GM12801 (cell line): ENCODE results near the gene SLC43A2.

Source experiments
- TF ChIP-seq, protein P1 (sequence below): IDR thresholded peaks from one replicate; pipeline ENCODE4 v1.5.1; 2011; ENCODE audit warnings: control low read depth; ENCODE audit not compliant: insufficient read length; ENCODE audit errors: extremely low read depth

SLC43A2 gene

GRCh38 chr17:1645207-1646171 is 16.9 kb upstream of the SLC43A2 start, which contains the start of gene SCARF1:
Gene SCARF1, minus strand, starts transcription at chr17:1645732. Its CDS starts 35 bp downstream, at chr17:1645697.
- TF ChIP-seq, protein P1, sequence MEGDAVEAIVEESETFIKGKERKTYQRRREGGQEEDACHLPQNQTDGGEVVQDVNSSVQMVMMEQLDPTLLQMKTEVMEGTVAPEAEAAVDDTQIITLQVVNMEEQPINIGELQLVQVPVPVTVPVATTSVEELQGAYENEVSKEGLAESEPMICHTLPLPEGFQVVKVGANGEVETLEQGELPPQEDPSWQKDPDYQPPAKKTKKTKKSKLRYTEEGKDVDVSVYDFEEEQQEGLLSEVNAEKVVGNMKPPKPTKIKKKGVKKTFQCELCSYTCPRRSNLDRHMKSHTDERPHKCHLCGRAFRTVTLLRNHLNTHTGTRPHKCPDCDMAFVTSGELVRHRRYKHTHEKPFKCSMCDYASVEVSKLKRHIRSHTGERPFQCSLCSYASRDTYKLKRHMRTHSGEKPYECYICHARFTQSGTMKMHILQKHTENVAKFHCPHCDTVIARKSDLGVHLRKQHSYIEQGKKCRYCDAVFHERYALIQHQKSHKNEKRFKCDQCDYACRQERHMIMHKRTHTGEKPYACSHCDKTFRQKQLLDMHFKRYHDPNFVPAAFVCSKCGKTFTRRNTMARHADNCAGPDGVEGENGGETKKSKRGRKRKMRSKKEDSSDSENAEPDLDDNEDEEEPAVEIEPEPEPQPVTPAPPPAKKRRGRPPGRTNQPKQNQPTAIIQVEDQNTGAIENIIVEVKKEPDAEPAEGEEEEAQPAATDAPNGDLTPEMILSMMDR: no peak

GRCh38 chr17:1644493-1645206 is 16.0 kb upstream of the SLC43A2 start:
- TF ChIP-seq, protein P1: no peak

- TF ChIP-seq, protein P1: no peak
Observed at GRCh38 chr17:1643999-1644492, 15.4 kb upstream of the SLC43A2 start.

GRCh38 chr17:1643293-1643998 is 14.8 kb upstream of the SLC43A2 start:
- TF ChIP-seq, protein P1: no peak

DNA sequence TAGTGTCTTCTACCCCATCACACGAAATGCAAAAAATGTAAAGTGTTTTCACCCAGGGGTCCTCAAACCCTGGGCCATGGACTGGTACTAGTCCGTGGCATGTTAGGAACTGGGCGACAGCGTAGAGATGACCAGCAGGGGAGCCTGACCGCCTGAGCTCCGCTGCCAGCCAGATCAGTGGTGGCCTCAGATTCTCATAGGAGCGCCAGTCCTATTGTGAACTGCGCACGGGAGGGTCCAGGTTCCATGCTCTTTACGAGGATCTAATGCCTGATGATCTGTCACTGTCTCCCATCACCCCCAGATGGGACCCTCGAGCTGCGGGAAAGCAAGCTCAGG is 12.4 kb upstream of the SLC43A2 start:
- TF ChIP-seq, protein P1: no peak

DNA sequence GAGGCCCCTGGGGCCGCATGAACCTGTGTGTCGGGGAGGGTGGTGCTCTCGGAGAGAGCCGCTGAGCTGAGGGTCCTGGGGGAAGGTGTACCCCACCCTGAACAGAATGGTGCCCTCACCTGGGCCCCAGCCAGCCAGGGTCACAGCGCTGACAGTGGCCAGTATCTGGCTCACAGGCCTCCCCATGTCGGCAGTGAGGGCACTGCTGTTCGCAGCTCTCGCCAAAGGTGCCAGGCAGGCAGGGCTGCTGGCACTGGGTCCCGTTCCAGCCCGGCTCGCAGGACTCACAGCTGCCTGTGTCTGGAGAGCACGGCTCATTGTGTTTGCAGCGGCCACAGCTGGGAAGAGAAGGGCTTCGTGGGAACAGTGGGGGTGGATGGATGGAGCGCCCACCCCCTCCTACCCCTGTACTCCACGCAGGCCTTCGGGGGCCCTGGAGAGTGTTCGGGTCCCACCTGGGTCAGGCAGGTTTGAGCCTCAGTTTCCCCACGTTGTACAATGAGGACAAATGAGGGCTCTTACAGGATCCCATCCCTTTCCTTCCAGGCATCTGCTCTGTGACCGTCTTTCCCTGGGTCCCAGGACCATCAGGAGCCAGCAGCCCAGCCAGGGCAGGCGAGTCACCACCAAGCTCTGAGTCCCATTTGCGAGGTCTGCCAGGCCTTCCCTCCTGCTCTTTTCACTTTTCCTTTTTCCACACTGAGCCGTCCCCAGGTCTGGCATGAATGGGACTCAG is 11.9 kb upstream of the SLC43A2 start:
- TF ChIP-seq, protein P1: no peak
